GM13977 (cell line): ENCODE measurements around the gene OBP2A.

Experiments used
- DNase-seq: peaks from one replicate; pipeline ENCODE4 v3.0.0; 2012; ENCODE audit warnings: low spot score
- in situ Hi-C: fragments of 300-500 bp; cut with MboI; formaldehyde crosslinking; loops from one replicate; pipeline ENCODE4 v1.12.0; 2022; ENCODE audit warnings: low sequenced_read_pairs, low pct_unique_long_range_greater_than_20kb, mixed read lengths, inconsistent platforms; ENCODE audit not compliant: unreplicated experiment
- TF ChIP-seq, protein P1 (sequence below): IDR thresholded peaks from 2 replicates; pipeline ENCODE4 v1.5.1; 2012; ENCODE audit warnings: mild to moderate bottlenecking, control low read depth; ENCODE audit not compliant: insufficient read depth; ENCODE audit errors: extremely low read depth, missing control alignments

OBP2A gene

DNA sequence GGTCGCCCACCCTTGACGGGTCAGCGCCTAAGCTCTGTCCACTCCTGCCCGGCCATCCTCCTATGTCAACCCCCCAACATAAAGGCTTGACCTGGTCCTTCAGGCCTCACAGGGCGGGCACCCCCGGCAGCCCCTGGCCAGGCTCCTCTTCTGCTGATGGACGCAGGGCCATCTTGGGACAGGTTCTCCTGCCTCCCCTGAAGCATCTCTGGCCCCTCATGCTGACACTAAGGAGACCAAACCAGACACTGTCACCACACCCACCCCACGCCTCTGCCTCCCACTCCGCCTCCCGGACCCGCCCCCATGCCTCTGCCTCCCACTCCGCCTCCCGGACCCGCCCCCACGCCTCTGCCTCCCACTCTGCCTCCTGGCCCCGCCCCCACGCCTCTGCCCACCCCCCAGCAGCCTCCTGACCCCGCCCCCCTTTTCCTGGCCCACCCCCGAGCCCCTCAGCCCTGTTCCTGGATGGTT is 6.8 kb downstream of the OBP2A start:
- TF ChIP-seq, protein P1, sequence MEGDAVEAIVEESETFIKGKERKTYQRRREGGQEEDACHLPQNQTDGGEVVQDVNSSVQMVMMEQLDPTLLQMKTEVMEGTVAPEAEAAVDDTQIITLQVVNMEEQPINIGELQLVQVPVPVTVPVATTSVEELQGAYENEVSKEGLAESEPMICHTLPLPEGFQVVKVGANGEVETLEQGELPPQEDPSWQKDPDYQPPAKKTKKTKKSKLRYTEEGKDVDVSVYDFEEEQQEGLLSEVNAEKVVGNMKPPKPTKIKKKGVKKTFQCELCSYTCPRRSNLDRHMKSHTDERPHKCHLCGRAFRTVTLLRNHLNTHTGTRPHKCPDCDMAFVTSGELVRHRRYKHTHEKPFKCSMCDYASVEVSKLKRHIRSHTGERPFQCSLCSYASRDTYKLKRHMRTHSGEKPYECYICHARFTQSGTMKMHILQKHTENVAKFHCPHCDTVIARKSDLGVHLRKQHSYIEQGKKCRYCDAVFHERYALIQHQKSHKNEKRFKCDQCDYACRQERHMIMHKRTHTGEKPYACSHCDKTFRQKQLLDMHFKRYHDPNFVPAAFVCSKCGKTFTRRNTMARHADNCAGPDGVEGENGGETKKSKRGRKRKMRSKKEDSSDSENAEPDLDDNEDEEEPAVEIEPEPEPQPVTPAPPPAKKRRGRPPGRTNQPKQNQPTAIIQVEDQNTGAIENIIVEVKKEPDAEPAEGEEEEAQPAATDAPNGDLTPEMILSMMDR = no peak
- no peak for DNase-seq
- in situ Hi-C loops = no loop called here

- TF ChIP-seq, protein P1 = no peak
- in situ Hi-C loops = no loop called here
- DNase-seq = no peak
Observed at GRCh38 chr9:135554718-135555117, 8.8 kb downstream of the OBP2A start.

- DNase-seq = no peak
- TF ChIP-seq, protein P1 = no peak
- in situ Hi-C loops = no loop called here
Observed at GRCh38 chr9:135555203-135555602, 9.3 kb downstream of the OBP2A start.

DNA sequence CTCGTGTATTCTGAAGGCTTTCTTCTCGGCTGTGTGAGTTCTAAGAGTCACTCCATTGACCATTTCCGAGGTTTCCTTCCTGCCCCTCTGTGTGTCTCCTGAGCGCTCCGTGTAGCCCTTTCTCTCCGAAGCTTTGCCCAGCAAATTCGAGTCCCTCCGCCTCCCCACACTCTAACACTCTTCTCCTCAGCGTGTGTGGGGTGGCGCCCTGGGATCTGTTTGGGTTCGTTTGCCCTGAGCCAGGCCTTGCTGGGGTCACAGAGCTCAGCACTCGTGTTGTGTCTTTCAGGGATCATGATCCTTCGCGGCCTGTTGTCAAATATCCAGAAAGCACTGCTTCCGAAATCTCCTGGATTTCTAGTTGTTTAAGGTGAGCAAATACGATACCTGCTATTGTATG is 10.0 kb downstream of the OBP2A start:
- DNase-seq = no peak
- TF ChIP-seq, protein P1 = no peak
- in situ Hi-C loops = no loop called here

GRCh38 chr9:135559606-135560005 is 13.7 kb downstream of the OBP2A start:
- in situ Hi-C loops = no loop called here
- TF ChIP-seq, protein P1 = no peak
- DNase-seq = no peak

- no peak for DNase-seq
- in situ Hi-C loops = no loop called here
- TF ChIP-seq, protein P1 = no peak
Observed at GRCh38 chr9:135561391-135562234, 15.7 kb downstream of the OBP2A start, which contains the start of gene PAEP. Gene PAEP, plus strand, starts transcription at chr9:135561756.
